HG03060 (cell line): Measurements from ENCODE around the gene MLXIPL.
"Not testable (repeated sequence)": the region's sequence is repeated elsewhere in the genome, so short reads cannot be mapped to it uniquely, and the experiment has no call there.

Experiments used
- ATAC-seq: cut with Tn5 transposase; IDR thresholded peaks from one replicate; pipeline ENCODE4 v1.9.1; 2021; ENCODE audit warnings: low read depth, moderate number of reproducible peaks; ENCODE audit not compliant: unreplicated experiment

The MLXIPL gene

DNA sequence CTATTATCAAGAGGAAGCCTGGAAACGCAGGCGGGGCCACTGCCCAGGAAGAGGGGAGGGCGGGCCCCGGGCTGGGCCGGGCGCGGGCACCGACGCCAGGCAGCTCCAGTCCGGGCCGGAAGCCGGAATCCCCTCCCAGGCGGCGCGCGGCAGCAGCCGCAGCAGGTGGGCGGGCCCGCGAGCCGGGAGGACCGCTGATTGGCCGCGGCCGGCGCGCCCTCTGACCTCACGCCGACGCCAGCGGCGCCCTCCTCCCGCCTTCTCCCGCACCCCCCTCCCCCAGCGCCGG lies 67.3 kb downstream of the MLXIPL start:
- ATAC-seq = no peak

GRCh38 chr7:73556208-73557107 lies 67.9 kb downstream of the MLXIPL start:
- ATAC-seq = no peak

GRCh38 chr7:73555411-73555982 lies 68.8 kb downstream of the MLXIPL start:
- ATAC-seq = no peak

GRCh38 chr7:73550093-73550492 lies 74.2 kb downstream of the MLXIPL start:
- ATAC-seq = not testable (repeated sequence)

DNA sequence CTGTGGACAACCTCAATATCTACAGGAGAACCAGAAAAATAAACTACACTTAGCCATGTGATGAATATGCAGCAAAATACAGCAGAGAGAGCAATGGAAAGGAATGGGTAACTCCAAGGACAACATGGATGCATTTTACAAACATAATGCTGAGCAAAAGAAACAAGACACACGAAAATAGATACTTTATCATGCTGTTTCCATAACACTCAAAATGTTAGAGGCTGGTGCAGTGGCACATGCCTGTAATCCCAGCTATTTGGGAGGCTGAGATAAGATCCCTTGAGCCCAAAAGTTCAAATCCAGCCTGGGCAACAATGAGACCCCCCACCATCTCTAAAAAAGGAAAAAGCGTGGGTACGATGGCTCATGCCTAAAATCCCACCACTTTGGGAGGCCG lies 75.1 kb downstream of the MLXIPL start:
- ATAC-seq = no peak

DNA sequence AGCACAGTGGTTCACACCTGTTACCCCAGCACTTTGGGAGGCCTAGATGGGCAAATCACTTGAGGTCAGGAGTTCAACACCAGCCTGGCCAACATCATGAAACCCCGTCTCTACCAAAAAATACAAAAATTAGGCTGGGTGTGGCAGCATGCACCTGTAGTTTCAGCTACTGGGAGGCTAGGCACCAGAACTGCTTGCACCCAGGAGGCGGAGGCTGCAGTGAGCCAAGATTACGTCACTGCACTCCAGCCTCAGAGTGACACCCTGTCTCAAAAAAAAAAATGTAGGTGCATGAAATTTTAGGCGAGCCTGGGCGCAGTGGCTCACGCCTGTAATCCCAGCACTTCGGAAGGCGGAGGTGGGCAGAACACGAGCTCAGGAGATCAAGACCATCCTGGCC lies 76.5 kb downstream of the MLXIPL start:
- ATAC-seq = no peak

GRCh38 chr7:73544678-73545077 lies 79.6 kb downstream of the MLXIPL start:
- ATAC-seq = no peak
